H9 (cell line): ENCODE data around the gene ENTPD1. TPM values are rescaled to one million over a fixed set of nuclear protein-coding genes. Genes with fewer than 3 reads are reported as not detected.

ENCODE experiments used
- DNase-seq: peaks from one replicate; pipeline ENCODE4 v3.0.0-alpha.2; 2017
- H2AFZ ChIP-seq: one replicate; pipeline ENCODE4 v1.6.1; 2013; ENCODE audit warnings: mild to moderate bottlenecking, low read length, control low read depth, moderate library complexity
- H2AK5ac ChIP-seq: 2 replicates; pipeline ENCODE4 v1.6.1; 2013; ENCODE audit warnings: low read length, control low read depth, mixed read lengths; ENCODE audit not compliant: insufficient read length
- H2BK120ac ChIP-seq: one replicate; pipeline ENCODE4 v1.6.1; 2013; ENCODE audit warnings: low read depth, mild to moderate bottlenecking, low read length, control low read depth, inconsistent platforms; ENCODE audit not compliant: poor library complexity, severe bottlenecking
- H2BK12ac ChIP-seq: 2 replicates; pipeline ENCODE4 v1.6.1; 2013; ENCODE audit warnings: low read length, control low read depth, mixed read lengths, low read depth; ENCODE audit not compliant: insufficient read length
- H2BK15ac ChIP-seq: 2 replicates; pipeline ENCODE4 v1.6.1; 2013; ENCODE audit warnings: low read depth, low read length, control low read depth
- H2BK20ac ChIP-seq: one replicate; pipeline ENCODE4 v1.6.1; 2013; ENCODE audit warnings: low read depth, mild to moderate bottlenecking, low read length, control low read depth, inconsistent platforms; ENCODE audit not compliant: poor library complexity, severe bottlenecking
- H2BK5ac ChIP-seq: 2 replicates; pipeline ENCODE4 v1.6.1; 2013; ENCODE audit warnings: low read length, control low read depth, mixed read lengths; ENCODE audit not compliant: insufficient read length
- H3K14ac ChIP-seq: 2 replicates; pipeline ENCODE4 v1.6.1; 2013; ENCODE audit warnings: low read length, control low read depth; ENCODE audit not compliant: insufficient read depth
- H3K18ac ChIP-seq: 2 replicates; pipeline ENCODE4 v1.6.1; 2013; ENCODE audit warnings: low read depth, mild to moderate bottlenecking, mixed read lengths, low read length, control low read depth; ENCODE audit not compliant: insufficient read length
- H3K23ac ChIP-seq: 2 replicates; pipeline ENCODE4 v1.6.1; 2013; ENCODE audit warnings: low read length, control low read depth, mixed read lengths, low read depth; ENCODE audit not compliant: insufficient read length
- H3K23me2 ChIP-seq: 2 replicates; pipeline ENCODE4 v1.6.1; 2013; ENCODE audit warnings: low read depth, mild to moderate bottlenecking, mixed read lengths, low read length, control low read depth; ENCODE audit not compliant: insufficient read length, poor library complexity, severe bottlenecking
- H3K27ac ChIP-seq: 2 replicates; pipeline ENCODE4 v1.5.1; 2013; ENCODE audit warnings: low read length, control low read depth, mixed read lengths, low read depth; ENCODE audit not compliant: insufficient read length
- H3K27me3 ChIP-seq: 2 replicates; pipeline ENCODE4 v1.6.1; 2013; ENCODE audit warnings: low read length, control low read depth, inconsistent platforms; ENCODE audit not compliant: insufficient read depth
- H3K4ac ChIP-seq: 2 replicates; pipeline ENCODE4 v1.6.1; 2013; ENCODE audit warnings: low read depth, mild to moderate bottlenecking, control low read depth, inconsistent platforms, low read length, moderate library complexity
- H3K4me1 ChIP-seq: 2 replicates; pipeline ENCODE4 v1.6.1; 2013; ENCODE audit warnings: low read length, control low read depth, inconsistent platforms; ENCODE audit not compliant: insufficient read depth
- H3K4me2 ChIP-seq: 2 replicates; pipeline ENCODE4 v1.6.1; 2013; ENCODE audit warnings: low read length, control low read depth, mixed read lengths; ENCODE audit not compliant: insufficient read length, insufficient read depth
- H3K56ac ChIP-seq: 2 replicates; pipeline ENCODE4 v1.6.1; 2013; ENCODE audit warnings: low read depth, mild to moderate bottlenecking, mixed read lengths, low read length, control low read depth; ENCODE audit not compliant: insufficient read length
- H3K79me1 ChIP-seq: 2 replicates; pipeline ENCODE4 v1.6.1; 2013; ENCODE audit warnings: low read depth, mild to moderate bottlenecking, moderate library complexity, low read length, control low read depth, inconsistent platforms; ENCODE audit not compliant: insufficient read depth, poor library complexity, severe bottlenecking
- H3K79me2 ChIP-seq: 2 replicates; pipeline ENCODE4 v1.6.1; 2013; ENCODE audit warnings: low read length, control low read depth, inconsistent platforms; ENCODE audit not compliant: insufficient read depth
- H3K9ac ChIP-seq: 2 replicates; pipeline ENCODE4 v1.6.1; 2013; ENCODE audit warnings: low read length, control low read depth, mixed read lengths; ENCODE audit not compliant: insufficient read length; ENCODE audit errors: extremely low read depth
- H3K9me3 ChIP-seq: one replicate; pipeline ENCODE4 v1.6.1; 2013; ENCODE audit warnings: low read depth, low read length, inconsistent platforms; ENCODE audit not compliant: control insufficient read depth
- H3T11ph ChIP-seq: one replicate; pipeline ENCODE4 v1.6.1; 2013; ENCODE audit warnings: mild to moderate bottlenecking, low read length, control low read depth, inconsistent platforms
- H4K20me1 ChIP-seq: one replicate; pipeline ENCODE4 v1.6.1; 2013; ENCODE audit not compliant: control insufficient read depth, insufficient read length, insufficient read depth
- H4K5ac ChIP-seq: 2 replicates; pipeline ENCODE4 v1.6.1; 2013; ENCODE audit warnings: low read depth, mild to moderate bottlenecking, mixed read lengths, low read length, control low read depth; ENCODE audit not compliant: insufficient read length
- H4K8ac ChIP-seq: replicated peaks from 2 replicates; pipeline ENCODE4 v1.6.1; 2013; ENCODE audit warnings: low read length, control low read depth, mixed read lengths, low read depth; ENCODE audit not compliant: insufficient read length
- H4K91ac ChIP-seq: 2 replicates; pipeline ENCODE4 v1.6.1; 2013; ENCODE audit warnings: low read depth, mild to moderate bottlenecking, moderate library complexity, mixed read lengths, low read length, control low read depth; ENCODE audit not compliant: insufficient read length
- H3K27ac Mint-ChIP-seq, 3 experiments: 2 replicates in 2 of 3; 3 replicates in 1 of 3; pipeline ENCODE4 v1.8.0; 2020 to 2021; ENCODE audit warnings: mixed read lengths in 3 of 3, mild to moderate bottlenecking in 1 of 3, moderate library complexity in 1 of 3
- H3K27me3 Mint-ChIP-seq: 2 replicates; pipeline ENCODE4 v1.8.0; 2021; ENCODE audit warnings: low read depth, mild to moderate bottlenecking, moderate library complexity, mixed read lengths
- H3K36me3 Mint-ChIP-seq, 3 experiments: 2 replicates in 2 of 3; 3 replicates in 1 of 3; pipeline ENCODE4 v1.8.0; 2020 to 2021; ENCODE audit warnings: low read depth in 3 of 3, mixed read lengths in 3 of 3; ENCODE audit not compliant: insufficient read depth in 1 of 3
- H3K4me1 Mint-ChIP-seq, 2 experiments: 2 replicates each; pipeline ENCODE4 v1.8.0; 2020; ENCODE audit warnings: mixed read lengths in 2 of 2
- H3K4me3 Mint-ChIP-seq, 2 experiments: 2 replicates in 1 of 2; 3 replicates in 1 of 2; pipeline ENCODE4 v1.8.0; 2020 to 2021; ENCODE audit warnings: mild to moderate bottlenecking in 2 of 2, mixed read lengths in 2 of 2, moderate library complexity in 1 of 2
- H3K9me3 Mint-ChIP-seq, 2 experiments: 2 replicates in 1 of 2; 3 replicates in 1 of 2; pipeline ENCODE4 v1.8.0; 2020; ENCODE audit warnings: mild to moderate bottlenecking in 2 of 2, mixed read lengths in 2 of 2, moderate library complexity in 1 of 2
- WGBS: extraction: QIAGEN DNeasy Blood & Tissue Kit; methylation state at CpG from one replicate; pipeline ENCODE4 v1.1.7; 2013; ENCODE audit warnings: missing lambda C conversion rate, low lambda C conversion rate, mixed read lengths; ENCODE audit not compliant: insufficient read length; ENCODE audit errors: extremely low coverage; 5-methylcytosine and 5-hydroxymethylcytosine counted together
- total RNA-seq: library from RNA; stranded (reverse); gene quantifications from 2 replicates; pipeline ENCODE4 v1.2.1, GENCODE V29; 2021
- TF ChIP-seq, protein P1 (sequence below): fragments of 200-600 bp; sonication (generic); conservative IDR thresholded peaks from 3 replicates; pipeline ENCODE4 v1.8.0; 2021; ENCODE audit warnings: antibody characterized with exemption, mild to moderate bottlenecking

The ENTPD1 gene
- total RNA-seq, 1 experiment from 2014 or later, result 1.9 TPM

- peaks cover 5% of the 10 kb centered on the region; the same call in 1 of the 2 replicates for H3K4me1 ChIP-seq
- no peak overlapping the region for H2BK12ac ChIP-seq
- no peak overlapping the region for H3K23ac ChIP-seq
- H4K8ac ChIP-seq, result no peak overlapping the region
- no peak overlapping the region for H3K4ac ChIP-seq
- H3K14ac ChIP-seq, result no peak overlapping the region
- H3K4me2 ChIP-seq, result no peak overlapping the region
- H3K27ac ChIP-seq, result no peak overlapping the region
- Mint-ChIP-seq H3K9me3 (peaks cover 0 to 9% of the 10 kb centered on the region in 2 experiments; a peak in 3 of 5 replicates), H3K27ac (no peak overlapping the region), H3K36me3 (no peaks in the 10 kb centered on the region; a peak in 2 of 7 replicates), H3K4me1 (peaks cover 12 to 15% of the 10 kb centered on the region in 2 experiments), H3K4me3 (no peak overlapping the region), H3K27me3 (no peaks in the 10 kb centered on the region; the same call in 1 of the 2 replicates)
- H3K23me2 ChIP-seq, result no peaks in the 10 kb centered on the region
- no peak overlapping the region for H2BK15ac ChIP-seq
- H2AFZ ChIP-seq, result no peak overlapping the region
- no peak overlapping the region for H3T11ph ChIP-seq
- H3K18ac ChIP-seq, result no peak overlapping the region
- H4K20me1 ChIP-seq, result no peaks in the 10 kb centered on the region
- no CpG with 5 or more reads among the region's 3 CpGs for WGBS
- no peak overlapping the region for H2BK20ac ChIP-seq
- H3K79me2 ChIP-seq, result no peaks in the 10 kb centered on the region
- DNase-seq, result no peak
- H2BK5ac ChIP-seq, result no peak overlapping the region
- no peaks in the 10 kb centered on the region for H3K79me1 ChIP-seq
- H3K9ac ChIP-seq, result no peak overlapping the region
- no peaks in the 10 kb centered on the region for H3K9me3 ChIP-seq
- no peak overlapping the region for H3K56ac ChIP-seq
- H2BK120ac ChIP-seq, result no peak overlapping the region
- no peak overlapping the region for H4K91ac ChIP-seq
- TF ChIP-seq, protein P1, sequence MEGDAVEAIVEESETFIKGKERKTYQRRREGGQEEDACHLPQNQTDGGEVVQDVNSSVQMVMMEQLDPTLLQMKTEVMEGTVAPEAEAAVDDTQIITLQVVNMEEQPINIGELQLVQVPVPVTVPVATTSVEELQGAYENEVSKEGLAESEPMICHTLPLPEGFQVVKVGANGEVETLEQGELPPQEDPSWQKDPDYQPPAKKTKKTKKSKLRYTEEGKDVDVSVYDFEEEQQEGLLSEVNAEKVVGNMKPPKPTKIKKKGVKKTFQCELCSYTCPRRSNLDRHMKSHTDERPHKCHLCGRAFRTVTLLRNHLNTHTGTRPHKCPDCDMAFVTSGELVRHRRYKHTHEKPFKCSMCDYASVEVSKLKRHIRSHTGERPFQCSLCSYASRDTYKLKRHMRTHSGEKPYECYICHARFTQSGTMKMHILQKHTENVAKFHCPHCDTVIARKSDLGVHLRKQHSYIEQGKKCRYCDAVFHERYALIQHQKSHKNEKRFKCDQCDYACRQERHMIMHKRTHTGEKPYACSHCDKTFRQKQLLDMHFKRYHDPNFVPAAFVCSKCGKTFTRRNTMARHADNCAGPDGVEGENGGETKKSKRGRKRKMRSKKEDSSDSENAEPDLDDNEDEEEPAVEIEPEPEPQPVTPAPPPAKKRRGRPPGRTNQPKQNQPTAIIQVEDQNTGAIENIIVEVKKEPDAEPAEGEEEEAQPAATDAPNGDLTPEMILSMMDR, result no peak
- H4K5ac ChIP-seq, result no peak overlapping the region
- no peak overlapping the region for H2AK5ac ChIP-seq
- H3K27me3 ChIP-seq, result no peaks in the 10 kb centered on the region
These were observed 16.9 kb upstream of the ENTPD1 start for GRCh38 chr10:95739056-95739455.
